ENCODE data around the gene KCNH3.

KCNH3 gene

GRCh38 chr12:49563951-49564685, 25.3 kb downstream of the KCNH3 start:
- DNase-seq (ENCODE audit: low spot score), result no peak

GRCh38 chr12:49564686-49565405, 26.0 kb downstream of the KCNH3 start:
- no peak overlapping the region for H3K27ac ChIP-seq (ENCODE audit: poor library complexity, severe bottlenecking)
- H3K9me3 ChIP-seq (ENCODE audit: severe bottlenecking), result no peaks in the 10 kb centered on the region
- H3K4me1 ChIP-seq (ENCODE audit: insufficient read depth, poor library complexity, severe bottlenecking), result peaks cover 3% of the 10 kb centered on the region
- peaks cover 54% of the 10 kb centered on the region for H3K36me3 ChIP-seq (ENCODE audit: low read depth)
- H3K27me3 ChIP-seq (ENCODE audit: insufficient read depth, poor library complexity, severe bottlenecking), result no peaks in the 10 kb centered on the region
- DNase-seq (ENCODE audit: low spot score), result no peak
- ATAC-seq (ENCODE audit: low read depth), result no peak
- no peak for TF ChIP-seq CTCF (IDR thresholded peaks at IDR 0.05; ENCODE audit: poor library complexity, severe bottlenecking)
- H3K4me3 ChIP-seq (ENCODE audit: severe bottlenecking), result no peak overlapping the region

More at GRCh38 chr12:49563951-49564685, 25.3 kb downstream of the KCNH3 start:
- TF ChIP-seq CTCF (IDR thresholded peaks at IDR 0.05; ENCODE audit: poor library complexity, severe bottlenecking), result no peak
- Histone ChIP-seq H3K27me3 (ENCODE audit: insufficient read depth, poor library complexity, severe bottlenecking) (no peaks in the 10 kb centered on the region), H3K9me3 (ENCODE audit: severe bottlenecking) (no peaks in the 10 kb centered on the region), H3K4me3 (ENCODE audit: severe bottlenecking) (no peak overlapping the region), H3K36me3 (ENCODE audit: low read depth) (peaks cover 62% of the 10 kb centered on the region), H3K4me1 (ENCODE audit: insufficient read depth, poor library complexity, severe bottlenecking) (peaks cover 3% of the 10 kb centered on the region), H3K27ac (ENCODE audit: poor library complexity, severe bottlenecking) (no peak overlapping the region)
- ATAC-seq (ENCODE audit: low read depth), result no peak

GRCh38 chr12:49565406-49566265, 26.8 kb downstream of the KCNH3 start:
- no peaks in the 10 kb centered on the region for H3K9me3 ChIP-seq (ENCODE audit: severe bottlenecking)
- TF ChIP-seq CTCF (IDR thresholded peaks at IDR 0.05; ENCODE audit: poor library complexity, severe bottlenecking), result no peak
- H3K27ac ChIP-seq (ENCODE audit: poor library complexity, severe bottlenecking), result no peak overlapping the region
- peaks cover 47% of the 10 kb centered on the region for H3K36me3 ChIP-seq (ENCODE audit: low read depth)
- DNase-seq (ENCODE audit: low spot score) (no peak), ATAC-seq (ENCODE audit: low read depth) (no peak)
- H3K27me3 ChIP-seq (ENCODE audit: insufficient read depth, poor library complexity, severe bottlenecking), result no peaks in the 10 kb centered on the region
- peaks cover 3% of the 10 kb centered on the region for H3K4me1 ChIP-seq (ENCODE audit: insufficient read depth, poor library complexity, severe bottlenecking)
- H3K4me3 ChIP-seq (ENCODE audit: severe bottlenecking), result no peak overlapping the region

- Histone ChIP-seq H3K4me3 (ENCODE audit: severe bottlenecking) (no peak overlapping the region), H3K27me3 (ENCODE audit: insufficient read depth, poor library complexity, severe bottlenecking) (no peaks in the 10 kb centered on the region), H3K4me1 (ENCODE audit: insufficient read depth, poor library complexity, severe bottlenecking) (peaks cover 3% of the 10 kb centered on the region), H3K27ac (ENCODE audit: poor library complexity, severe bottlenecking) (no peak overlapping the region), H3K9me3 (ENCODE audit: severe bottlenecking) (no peaks in the 10 kb centered on the region), H3K36me3 (ENCODE audit: low read depth) (peaks cover 42% of the 10 kb centered on the region)
- ATAC-seq (ENCODE audit: low read depth) (no peak), DNase-seq (ENCODE audit: low spot score) (no peak)
- TF ChIP-seq CTCF (IDR thresholded peaks at IDR 0.05; ENCODE audit: poor library complexity, severe bottlenecking), result no peak
Observed at GRCh38 chr12:49566361-49566760, 27.5 kb downstream of the KCNH3 start.

All from RWPE2 (cell line).